Stomach smooth muscle (tissue), 2 donors: ENCODE data around the gene KNDC1.
A peak's percentile ranks its signal among the peaks of the same experiment; 100 is the strongest.
"Not testable (repeated sequence)": the region's sequence is repeated elsewhere in the genome, so short reads cannot be mapped to it uniquely, and the experiment has no call there.

Experiments used
- H3K27ac ChIP-seq: one replicate; pipeline ENCODE4 v1.7.0; 2013; ENCODE audit warnings: mild to moderate bottlenecking, low read length, inconsistent platforms
- H3K27me3 ChIP-seq, 2 donors: one replicate each; pipeline ENCODE4 v1.7.0; 2013; ENCODE audit warnings: low read length in 2 of 2; ENCODE audit not compliant: insufficient read depth in 2 of 2, control insufficient read depth in 1 of 2
- H3K36me3 ChIP-seq, 2 donors: one replicate each; pipeline ENCODE4 v1.7.0; 2013; ENCODE audit warnings: low read length in 2 of 2; ENCODE audit not compliant: control insufficient read depth in 2 of 2, insufficient read depth in 2 of 2
- H3K4me1 ChIP-seq: one replicate; pipeline ENCODE4 v1.7.0; 2013; ENCODE audit warnings: low read length; ENCODE audit not compliant: control insufficient read depth, insufficient read depth
- H3K4me3 ChIP-seq, 2 donors: one replicate each; pipeline ENCODE4 v1.7.0; 2013; ENCODE audit warnings: low read length in 2 of 2
- H3K9ac ChIP-seq, 2 donors: one replicate each; pipeline ENCODE4 v1.7.0; 2013; ENCODE audit warnings: low read length in 2 of 2, mild to moderate bottlenecking in 1 of 2
- H3K9me3 ChIP-seq, 2 donors: one replicate each; pipeline ENCODE4 v1.7.0; 2013; ENCODE audit warnings: low read length in 2 of 2; ENCODE audit not compliant: control insufficient read depth in 2 of 2
- donor health status: healthy.
- donor health status: Pancreatic carcinoma.

KNDC1 gene, protein sequence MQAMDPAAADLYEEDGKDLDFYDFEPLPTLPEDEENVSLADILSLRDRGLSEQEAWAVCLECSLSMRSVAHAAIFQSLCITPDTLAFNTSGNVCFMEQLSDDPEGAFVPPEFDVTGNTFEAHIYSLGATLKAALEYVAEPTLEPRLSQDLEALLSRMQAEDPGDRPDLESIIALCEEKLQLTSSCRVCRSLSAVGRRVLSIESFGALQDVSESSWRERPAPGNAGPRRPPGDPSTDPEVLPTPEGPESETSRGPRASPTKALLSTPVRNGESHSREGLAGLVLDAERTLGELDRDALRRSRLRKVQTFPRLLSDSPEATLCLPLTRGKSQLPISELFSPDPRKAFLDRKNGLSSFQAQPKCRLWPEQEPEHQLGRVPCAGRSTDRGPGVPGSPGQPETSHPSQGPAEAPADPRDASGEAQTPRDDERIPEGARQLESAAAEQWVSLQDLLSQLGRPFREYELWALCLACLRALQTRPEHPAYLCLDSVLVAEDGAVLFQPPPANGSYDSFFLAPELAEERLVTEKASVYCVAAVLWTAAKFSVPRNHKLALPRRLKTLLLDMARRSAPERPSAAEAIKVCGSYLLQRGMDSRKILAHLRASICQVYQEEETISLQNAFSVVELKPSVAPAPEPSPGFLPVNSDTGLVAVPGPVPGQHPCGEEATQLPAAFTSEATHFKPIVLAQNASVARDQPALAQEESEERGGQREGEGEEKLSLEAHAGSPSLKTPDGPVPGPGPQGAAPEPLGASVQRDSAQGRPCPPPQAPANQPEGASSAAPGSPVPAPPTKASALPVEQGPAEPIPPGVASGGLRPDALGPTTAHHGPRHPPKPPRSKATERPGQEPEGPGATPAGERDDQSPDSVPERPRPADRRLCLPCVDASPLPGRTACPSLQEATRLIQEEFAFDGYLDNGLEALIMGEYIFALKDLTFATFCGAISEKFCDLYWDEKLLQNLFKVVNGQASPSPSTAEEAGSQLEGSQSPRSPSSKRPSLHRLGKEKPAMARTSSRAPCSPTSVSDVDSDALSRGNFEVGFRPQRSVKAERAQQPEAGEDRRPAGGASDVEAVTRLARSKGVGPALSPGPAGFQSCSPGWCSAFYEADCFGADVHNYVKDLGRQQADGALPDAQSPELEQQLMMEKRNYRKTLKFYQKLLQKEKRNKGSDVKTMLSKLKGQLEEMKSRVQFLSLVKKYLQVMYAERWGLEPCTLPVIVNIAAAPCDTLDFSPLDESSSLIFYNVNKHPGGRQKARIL (N-terminal part only)

DNA sequence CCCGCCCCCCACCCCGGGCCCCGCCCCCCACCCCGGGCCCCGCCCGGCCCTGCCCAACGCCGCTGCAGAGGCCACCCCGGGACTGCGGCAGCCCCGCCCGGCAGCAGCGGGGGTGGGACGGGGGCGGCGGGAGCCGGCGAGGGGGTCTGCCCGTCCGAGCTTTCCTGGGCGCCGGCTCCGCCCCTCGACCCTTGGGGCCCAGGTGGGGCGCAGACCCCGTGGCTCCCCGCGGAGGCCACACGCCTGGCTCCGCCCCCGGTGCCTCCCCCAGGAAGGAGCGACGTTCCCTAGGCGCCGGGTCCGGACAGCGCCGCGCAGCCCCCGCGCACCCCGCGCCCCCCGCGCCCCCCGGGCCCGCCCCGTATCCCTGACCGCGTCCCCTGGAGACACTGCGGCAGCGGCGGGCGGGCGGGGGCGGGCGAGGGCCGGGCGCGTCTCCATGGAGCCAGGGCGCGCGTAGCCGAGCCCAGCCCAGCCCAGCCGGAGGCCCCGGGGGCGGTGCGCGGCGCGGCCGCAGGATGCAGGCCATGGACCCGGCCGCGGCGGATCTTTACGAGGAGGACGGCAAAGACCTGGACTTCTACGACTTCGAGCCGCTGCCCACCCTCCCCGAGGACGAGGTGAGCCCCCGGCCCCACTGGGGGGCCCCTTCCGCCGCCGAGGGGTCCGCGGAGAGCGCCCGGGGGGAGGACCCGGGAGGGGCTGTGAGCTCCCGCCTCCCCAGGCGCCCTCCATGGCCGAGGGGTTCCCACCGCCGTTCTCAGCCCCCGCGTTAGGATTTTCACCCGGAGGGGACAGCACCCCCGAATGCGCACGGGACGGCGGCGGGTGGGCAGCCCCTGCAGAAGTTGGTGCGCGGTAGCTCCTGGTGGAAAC lies at the start of gene KNDC1:
TSS of gene KNDC1 (plus strand) at position 270 of the 876 bp plus-strand sequence. CDS start at position 519, 249 bp downstream.
- Histone ChIP-seq H3K36me3 (no peaks in the 10 kb centered on the region), H3K27ac (no peak within 1 kb of the TSS), H3K4me1 (peaks cover 17% of the 10 kb centered on the region), H3K9ac (peak within 1 kb of the TSS in 1 of 2 donors; percentile 33), H3K4me3 (peak within 1 kb of the TSS; percentile 52 to 70), H3K9me3 (no peaks in the 10 kb centered on the region), H3K27me3 (peaks cover 23 to 31% of the 10 kb centered on the region in 2 donors)

DNA sequence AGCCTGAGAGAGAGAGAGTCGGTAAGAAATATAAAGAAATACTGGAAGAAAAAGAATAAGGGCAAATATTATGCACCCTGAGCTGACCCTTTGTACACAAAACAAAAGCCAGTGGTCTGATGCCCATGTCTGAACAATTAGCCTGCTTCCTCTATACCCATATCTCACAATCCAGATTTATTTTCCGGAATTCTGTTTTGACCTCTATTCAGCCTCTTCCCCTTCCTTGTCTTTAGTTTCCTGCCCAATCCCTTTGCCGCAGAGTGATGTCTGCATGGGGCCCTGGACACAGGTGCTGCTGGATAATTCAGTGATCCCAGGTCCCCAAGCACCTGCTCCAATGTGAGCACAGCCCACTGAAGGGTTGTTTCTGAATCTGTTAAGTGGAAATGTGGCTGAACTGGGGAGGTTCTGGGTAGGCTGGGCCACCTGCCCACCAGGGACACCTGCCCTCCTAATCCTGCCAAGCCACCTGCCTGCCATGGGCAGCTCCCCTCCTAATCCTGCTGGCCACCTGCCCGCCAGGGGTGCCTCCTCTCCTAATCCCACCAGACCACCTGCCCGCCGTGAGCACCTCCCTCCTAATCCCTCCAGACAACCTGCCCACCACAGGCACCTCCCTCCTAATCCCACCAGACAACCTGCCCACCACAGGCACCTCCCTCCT lies 49.3 kb upstream of the KNDC1 start:
- Histone ChIP-seq H3K4me3 (no peak overlapping the region), H3K27ac (no peak overlapping the region), H3K9me3 (peaks cover 3 to 26% of the 10 kb centered on the region in 2 donors), H3K4me1 (no peaks in the 10 kb centered on the region), H3K27me3 (peaks cover 0 to 7% of the 10 kb centered on the region in 2 donors), H3K9ac (no peak overlapping the region), H3K36me3 (no peaks in the 10 kb centered on the region)

DNA sequence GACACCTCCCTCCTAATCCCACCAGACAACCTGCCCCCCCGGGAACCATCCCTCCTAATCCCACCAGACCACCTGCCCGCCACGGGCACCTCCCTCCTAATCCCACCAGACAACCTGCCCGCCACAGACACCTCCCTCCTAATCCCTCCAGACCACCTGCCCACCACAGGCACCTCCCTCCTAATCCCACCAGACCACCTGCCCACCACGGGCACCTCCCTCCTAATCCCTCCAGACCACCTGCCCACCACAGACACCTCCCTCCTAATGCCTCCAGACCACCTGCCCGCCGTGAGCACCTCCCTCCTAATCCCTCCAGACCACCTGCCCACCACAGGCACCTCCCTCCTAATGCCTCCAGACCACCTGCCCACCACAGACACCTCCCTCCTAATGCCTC lies 48.4 kb upstream of the KNDC1 start:
- not testable (repeated sequence) for H3K27ac ChIP-seq, H3K27me3 ChIP-seq, H3K9ac ChIP-seq, H3K4me3 ChIP-seq, H3K4me1 ChIP-seq, H3K36me3 ChIP-seq
- H3K9me3 ChIP-seq: peaks cover 3 to 22% of the 10 kb centered on the region in 2 donors

DNA sequence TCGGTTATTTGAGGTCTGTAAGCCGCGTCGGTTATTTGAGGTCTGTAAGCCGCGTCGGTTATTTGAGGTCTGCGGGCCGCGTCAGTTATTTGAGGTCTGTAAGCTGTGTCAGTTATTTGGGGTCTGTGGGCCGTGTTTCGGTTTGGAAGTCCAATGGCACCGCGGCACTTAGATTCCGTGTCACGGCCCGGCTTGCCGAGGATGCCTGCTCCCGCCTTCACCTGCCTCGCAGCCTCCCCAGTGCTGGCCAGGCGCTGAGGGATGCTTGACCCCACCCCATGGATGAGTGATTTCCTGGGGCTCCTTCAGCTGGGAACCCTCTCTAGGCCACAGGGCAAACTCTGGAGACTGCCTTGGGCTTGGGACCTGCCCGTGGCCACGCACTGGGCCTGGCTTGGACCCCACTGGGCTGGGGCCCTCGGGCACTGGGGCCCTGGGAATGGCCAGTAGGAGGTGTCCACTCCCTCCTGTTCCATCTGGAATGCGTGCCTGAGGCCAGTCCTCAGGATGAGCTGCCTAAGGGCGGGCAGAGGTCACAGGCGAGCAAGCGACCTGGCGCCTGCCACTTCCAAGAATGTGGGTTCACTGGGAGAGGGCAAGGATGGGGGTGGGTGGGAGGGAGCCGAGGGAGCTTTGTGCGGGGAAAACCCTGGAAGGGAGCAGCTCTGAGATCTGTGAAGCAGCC lies 46.7 kb upstream of the KNDC1 start:
- Histone ChIP-seq H3K27ac (no peak overlapping the region), H3K4me1 (no peaks in the 10 kb centered on the region), H3K4me3 (no peak overlapping the region), H3K9me3 (peaks cover 0 to 7% of the 10 kb centered on the region in 2 donors), H3K36me3 (no peaks in the 10 kb centered on the region), H3K27me3 (peaks cover 2 to 6% of the 10 kb centered on the region in 2 donors), H3K9ac (no peak overlapping the region)

DNA sequence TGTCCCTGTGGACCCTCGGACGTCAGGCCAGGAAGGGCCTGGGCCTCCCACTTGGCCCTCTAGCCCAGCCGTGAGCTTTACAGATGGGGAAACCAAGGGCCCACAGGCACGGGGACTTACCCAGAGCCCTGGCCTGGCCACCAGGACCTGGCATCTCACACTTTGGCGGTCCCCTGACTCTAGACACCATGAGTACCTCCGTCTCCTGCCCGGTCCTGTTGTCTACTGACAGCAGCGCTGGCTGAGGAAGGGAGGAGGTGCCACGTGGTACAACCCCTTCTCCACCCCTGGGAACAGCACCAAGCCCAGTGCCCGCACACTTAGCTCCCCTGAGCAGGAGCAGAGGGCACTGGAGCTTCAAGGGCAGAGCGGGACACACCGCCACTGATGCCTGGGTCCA lies 46.2 kb upstream of the KNDC1 start:
- H3K27me3 ChIP-seq: peaks cover 2 to 6% of the 10 kb centered on the region in 2 donors
- H3K9ac ChIP-seq: no peak overlapping the region
- no peaks in the 10 kb centered on the region for H3K36me3 ChIP-seq
- H3K9me3 ChIP-seq: peaks cover 0 to 6% of the 10 kb centered on the region in 2 donors
- no peaks in the 10 kb centered on the region for H3K4me1 ChIP-seq
- H3K27ac ChIP-seq: no peak overlapping the region
- H3K4me3 ChIP-seq: no peak overlapping the region

DNA sequence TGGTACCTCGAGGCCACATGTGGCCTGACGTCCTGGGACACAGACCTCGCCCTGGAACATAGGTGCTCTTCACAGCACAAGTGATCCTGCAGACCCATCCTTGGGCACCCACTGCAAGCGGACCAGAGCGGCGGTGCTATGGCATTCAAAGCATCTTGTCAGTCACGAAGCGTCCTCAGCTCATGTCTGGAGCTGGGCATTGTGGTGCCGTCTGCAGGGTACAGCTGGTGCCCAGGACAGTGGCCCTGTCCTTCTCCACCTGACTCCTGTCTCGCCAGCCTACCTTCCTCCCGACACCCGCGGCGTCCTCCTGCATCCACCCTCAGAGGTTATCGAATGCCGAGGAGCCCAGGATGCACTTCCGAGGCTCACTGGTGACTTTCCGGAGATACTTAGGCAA lies 45.8 kb upstream of the KNDC1 start:
- Histone ChIP-seq H3K27me3 (peaks cover 2 to 6% of the 10 kb centered on the region in 2 donors), H3K9me3 (peaks cover 0 to 10% of the 10 kb centered on the region in 2 donors), H3K9ac (no peak overlapping the region), H3K4me1 (no peaks in the 10 kb centered on the region), H3K27ac (no peak overlapping the region), H3K36me3 (no peaks in the 10 kb centered on the region), H3K4me3 (no peak overlapping the region)

DNA sequence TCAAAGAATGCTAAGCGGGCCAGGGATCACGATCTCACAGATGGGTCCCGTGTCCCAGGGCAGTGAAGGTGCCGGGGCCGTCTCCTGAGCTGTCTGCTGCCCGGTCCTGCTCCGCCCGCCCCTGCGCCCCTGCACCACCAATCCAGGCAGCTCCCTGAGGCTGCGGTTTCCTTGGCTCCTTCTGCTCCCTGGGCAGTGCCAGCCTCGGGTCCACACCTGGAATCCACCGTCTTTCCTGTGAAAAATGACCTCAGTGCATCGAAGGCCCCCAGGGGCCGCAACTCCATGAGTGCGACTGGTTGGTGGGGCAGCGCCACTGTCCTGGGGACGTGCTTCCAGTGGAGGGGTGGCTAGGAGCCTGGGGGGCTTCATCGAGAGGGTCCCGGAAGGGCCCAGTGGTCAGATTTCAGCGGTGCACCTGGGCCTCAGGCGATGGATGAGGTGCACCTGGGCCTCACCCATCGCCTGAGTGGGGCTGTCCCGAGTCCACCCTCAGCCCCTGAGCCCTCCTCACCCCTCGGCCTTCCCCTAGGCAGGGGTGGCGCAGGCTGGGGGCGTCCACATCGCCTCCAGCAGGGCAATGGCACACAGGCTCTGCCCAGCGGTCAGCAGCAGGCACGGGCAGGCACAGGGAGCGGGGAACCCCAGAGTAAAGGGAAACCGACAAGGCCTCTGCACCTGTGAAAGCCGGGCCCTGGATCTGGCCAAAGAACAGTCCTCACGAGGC lies 45.1 kb upstream of the KNDC1 start:
- no peak overlapping the region for H3K9ac ChIP-seq
- H3K4me3 ChIP-seq: no peak overlapping the region
- peaks cover 2 to 5% of the 10 kb centered on the region in 2 donors for H3K27me3 ChIP-seq
- no peaks in the 10 kb centered on the region for H3K4me1 ChIP-seq
- no peak overlapping the region for H3K27ac ChIP-seq
- H3K9me3 ChIP-seq: peaks cover 0 to 9% of the 10 kb centered on the region in 2 donors
- H3K36me3 ChIP-seq: no peaks in the 10 kb centered on the region

DNA sequence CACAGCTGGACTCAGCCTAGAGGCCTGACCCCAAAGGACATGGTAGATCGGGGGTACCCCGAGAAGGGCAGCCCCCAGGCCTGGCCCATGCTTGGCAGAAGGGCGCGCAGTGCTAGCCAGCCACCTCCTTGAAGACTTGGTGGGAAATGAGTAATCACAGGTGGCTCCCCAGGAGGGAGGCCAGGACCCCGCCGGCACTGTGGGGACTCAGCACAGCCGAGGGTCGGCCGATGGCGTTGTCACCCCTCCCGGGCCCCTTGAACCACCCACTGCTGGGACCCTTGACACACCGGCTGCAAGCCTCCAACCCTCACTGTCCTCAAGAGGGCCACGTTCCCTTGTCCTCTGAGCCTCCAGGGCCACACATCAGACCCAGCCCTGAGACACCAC lies 44.6 kb upstream of the KNDC1 start:
- Histone ChIP-seq H3K27ac (no peak overlapping the region), H3K36me3 (no peaks in the 10 kb centered on the region), H3K9ac (no peak overlapping the region), H3K4me1 (no peaks in the 10 kb centered on the region), H3K4me3 (no peak overlapping the region), H3K9me3 (peaks cover 0 to 9% of the 10 kb centered on the region in 2 donors), H3K27me3 (peaks cover 2 to 5% of the 10 kb centered on the region in 2 donors)

DNA sequence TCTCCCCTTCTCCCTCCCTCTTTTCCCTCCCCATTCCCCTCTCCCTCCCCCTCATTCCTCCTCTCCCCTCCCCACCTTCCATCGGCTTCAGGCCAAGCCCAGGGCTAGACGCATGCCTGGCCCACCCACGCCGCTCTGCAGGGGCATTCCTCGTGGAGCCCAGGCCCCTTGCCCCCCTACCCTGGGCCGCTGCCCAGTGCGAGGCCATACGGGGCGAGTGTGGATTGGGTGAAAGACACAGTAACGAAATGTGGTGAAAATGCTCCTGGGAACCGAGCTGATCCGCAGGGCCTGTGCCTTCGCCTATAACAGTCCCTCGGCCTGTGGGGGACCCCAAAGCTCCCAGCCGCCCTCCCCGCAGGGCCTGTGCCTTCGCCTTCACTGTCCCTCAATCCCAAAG lies 44.0 kb upstream of the KNDC1 start:
- Histone ChIP-seq H3K9me3 (peaks cover 0 to 9% of the 10 kb centered on the region in 2 donors), H3K4me3 (no peak overlapping the region), H3K9ac (no peak overlapping the region), H3K27me3 (peaks cover 2 to 5% of the 10 kb centered on the region in 2 donors), H3K4me1 (no peaks in the 10 kb centered on the region), H3K36me3 (no peaks in the 10 kb centered on the region), H3K27ac (no peak overlapping the region)
